Stimulated activated CD4-positive, alpha-beta T cell treated with anti-CD3 and anti-CD28 coated beads, Interleukin-1b, Interleukin-23, amount 100 ng/mL, for 1 hour (primary cell): ENCODE results near the gene FBLN7.
"Not testable (repeated sequence)": the region's sequence is repeated elsewhere in the genome, so short reads cannot be mapped to it uniquely, and the experiment has no call there.

ENCODE experiments used
- DNase-seq, 2 donors: peaks; one replicate each; pipeline ENCODE4 v3.0.0-alpha.2; 2020; ENCODE audit warnings: low read depth in 2 of 2

FBLN7 gene

DNA sequence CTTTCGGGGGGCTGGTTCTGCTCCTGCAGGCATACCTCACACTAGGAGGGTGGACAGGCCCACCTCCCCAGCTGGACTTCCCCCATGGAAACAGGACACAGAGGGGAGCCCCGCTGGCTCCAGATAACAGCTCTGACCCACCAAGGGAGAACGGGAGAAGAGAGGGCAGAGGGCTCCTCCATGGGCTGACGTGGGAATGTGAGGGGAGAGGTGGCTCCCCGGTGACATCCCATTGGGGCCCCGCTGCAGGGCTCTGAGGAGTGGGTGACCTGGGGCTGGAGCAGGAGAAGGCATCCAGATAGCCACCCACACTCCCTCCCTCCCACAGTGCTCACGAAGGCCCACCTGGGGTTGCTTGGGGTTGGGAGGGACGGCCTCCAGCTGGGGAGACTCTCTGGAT, 45.9 kb downstream of the FBLN7 start:
- DNase-seq: no peak

DNA sequence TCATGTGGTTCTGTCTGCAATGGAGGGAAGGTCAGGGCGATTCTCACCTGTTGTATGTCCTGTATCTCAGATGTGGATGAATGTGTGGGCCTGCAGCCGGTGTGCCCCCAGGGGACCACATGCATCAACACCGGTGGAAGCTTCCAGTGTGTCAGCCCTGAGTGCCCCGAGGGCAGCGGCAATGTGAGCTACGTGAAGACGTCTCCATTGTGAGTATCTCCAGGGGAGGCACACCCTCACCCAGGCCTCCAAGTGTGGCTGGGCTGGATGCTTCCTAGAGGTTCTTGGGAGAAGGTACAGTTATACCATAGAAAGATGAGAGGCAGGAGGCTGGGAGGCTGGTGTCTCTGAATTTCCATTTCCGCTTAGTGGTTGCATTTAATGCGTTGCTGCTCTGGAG, 46.9 kb downstream of the FBLN7 start:
- DNase-seq: no peak

- no peak for DNase-seq
These were observed 49.0 kb downstream of the FBLN7 start for GRCh38 chr2:112187046-112187715.

DNA sequence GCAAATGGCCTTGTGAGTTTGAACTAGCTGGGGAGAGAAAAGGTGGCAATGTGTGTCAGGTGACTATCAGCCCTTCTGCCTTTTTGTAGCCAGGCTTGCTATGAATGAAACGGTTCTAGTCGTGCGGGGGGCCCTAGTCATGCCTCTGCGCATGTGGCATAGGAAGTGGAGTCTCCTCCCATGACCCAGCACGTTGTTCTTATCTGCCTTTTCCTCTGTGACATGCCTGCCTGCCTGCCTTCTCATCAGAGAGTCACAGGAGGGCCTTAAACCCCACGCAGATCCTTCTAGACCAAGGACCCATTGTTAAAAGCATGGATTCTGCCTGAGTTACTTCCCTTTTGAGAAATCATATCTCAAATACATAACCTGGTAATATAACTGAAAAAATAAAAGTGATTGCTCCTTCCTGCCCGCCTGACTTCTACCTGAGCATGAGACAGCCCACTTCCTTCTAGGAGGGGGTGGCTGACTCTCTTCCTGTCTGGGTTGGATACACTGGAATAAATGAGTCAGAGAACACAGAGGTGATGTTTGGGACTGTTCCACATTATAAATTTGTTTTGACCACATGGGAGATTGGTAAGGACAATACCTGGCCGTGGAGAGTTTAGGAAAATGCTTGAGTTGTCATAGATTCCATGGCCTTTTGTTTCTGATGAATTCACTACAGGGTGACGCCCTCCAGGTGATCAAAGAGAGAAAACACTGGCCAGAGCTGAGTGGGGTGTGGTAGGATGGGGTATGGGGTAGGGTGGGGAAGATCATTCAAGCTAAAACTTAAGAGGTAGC, 49.8 kb downstream of the FBLN7 start:
- DNase-seq: peak; percentile 44 to 70

DNA sequence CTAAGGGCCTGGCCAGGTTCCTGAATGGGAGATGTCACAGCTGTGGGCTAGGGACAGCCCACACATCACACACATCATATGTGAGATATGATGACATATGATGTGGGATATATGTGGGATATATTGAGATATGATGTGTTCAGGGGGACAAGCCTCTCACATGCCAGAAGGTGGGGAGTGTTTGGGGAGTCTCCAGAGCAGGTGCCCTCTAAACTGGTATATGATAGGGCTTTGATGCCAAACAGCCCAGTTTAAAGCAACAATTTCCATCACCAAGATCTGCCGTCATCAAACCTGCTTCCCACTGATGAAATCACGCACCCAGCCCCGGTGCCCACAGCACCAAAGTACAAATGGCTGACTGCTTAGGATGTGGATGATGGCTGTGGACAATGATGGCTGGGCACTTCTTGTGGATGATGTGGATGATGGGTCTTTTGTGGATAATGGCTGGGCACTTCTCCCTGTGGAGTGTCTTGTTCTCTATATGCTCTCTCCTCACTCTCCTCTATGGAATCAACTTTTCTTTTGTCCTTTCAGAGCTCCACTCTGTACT, 50.9 kb downstream of the FBLN7 start:
- DNase-seq: no peak

GRCh38 chr2:112194028-112194427, 55.8 kb downstream of the FBLN7 start:
- DNase-seq: no peak

DNA sequence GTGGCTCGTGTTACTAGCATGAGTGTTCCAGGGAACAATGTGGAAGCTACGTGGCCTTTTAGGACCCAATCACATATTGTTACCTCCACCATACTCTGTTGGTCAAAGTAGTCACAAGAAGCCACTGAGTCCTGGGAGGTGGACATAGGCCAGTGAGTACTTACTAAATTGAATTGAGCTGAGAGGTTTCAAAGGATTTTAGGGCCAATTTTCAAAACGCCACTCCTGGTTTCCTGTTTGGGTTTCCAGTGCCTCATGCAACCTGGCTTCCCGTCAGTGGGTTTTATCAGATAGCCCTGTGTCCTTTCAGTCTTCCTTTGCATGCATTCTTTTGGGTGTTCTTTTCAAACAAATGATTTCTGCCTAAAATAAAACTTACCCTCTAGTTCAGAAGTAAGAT, 56.3 kb downstream of the FBLN7 start:
- DNase-seq: no peak

DNA sequence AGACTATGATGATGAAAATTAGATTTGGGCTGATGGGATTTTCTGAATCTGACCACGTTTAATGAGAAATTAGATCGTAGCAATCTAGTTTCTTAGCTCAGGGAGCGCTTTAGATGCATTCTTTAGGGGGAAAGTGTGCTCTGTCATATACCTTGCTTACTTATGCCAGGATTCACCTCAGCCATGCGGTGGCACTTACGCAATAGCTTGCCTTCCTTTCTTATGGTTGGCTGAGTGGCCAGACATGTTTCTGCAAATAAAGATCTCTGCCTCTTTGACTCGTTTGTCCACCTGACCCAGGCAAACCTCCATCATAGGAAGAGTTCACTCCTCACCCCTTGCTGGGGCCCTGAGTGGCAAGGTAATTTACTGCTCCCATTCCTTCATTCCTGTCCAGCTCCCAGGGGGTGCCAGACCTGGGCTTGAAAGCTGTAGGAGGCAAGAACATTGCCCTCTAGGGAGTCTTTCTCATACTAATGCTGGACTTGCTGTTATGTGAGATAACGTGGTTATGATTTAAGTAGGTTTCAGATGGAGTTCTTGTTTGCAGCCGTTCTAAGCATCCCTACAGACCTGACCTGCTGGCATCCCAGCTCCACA, 57.1 kb downstream of the FBLN7 start:
- no peak for DNase-seq

GRCh38 chr2:112195950-112196349, 57.8 kb downstream of the FBLN7 start:
- no peak for DNase-seq

DNA sequence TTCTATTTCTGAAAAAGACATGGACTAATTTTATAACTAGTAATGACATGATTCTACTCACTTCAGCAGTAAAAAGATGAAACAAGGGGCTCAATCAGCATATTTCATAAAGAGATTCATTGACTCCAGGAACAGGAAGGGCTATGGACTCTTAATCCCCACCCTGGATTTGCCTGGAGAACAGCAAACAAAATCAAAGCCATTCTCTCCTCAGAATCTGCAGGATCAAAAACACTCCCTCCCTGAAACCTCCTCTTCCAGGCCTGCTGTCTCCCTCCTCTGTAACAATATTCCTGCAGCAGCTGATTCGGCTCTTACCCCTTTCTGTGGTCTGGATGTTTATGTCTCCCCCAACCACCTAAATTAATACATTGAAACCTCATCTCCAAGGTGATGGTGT, 59.7 kb downstream of the FBLN7 start:
- DNase-seq: no peak

GRCh38 chr2:112198780-112199179, 60.6 kb downstream of the FBLN7 start:
- DNase-seq: no peak

GRCh38 chr2:112199188-112199587, 61.0 kb downstream of the FBLN7 start:
- DNase-seq: no peak

DNA sequence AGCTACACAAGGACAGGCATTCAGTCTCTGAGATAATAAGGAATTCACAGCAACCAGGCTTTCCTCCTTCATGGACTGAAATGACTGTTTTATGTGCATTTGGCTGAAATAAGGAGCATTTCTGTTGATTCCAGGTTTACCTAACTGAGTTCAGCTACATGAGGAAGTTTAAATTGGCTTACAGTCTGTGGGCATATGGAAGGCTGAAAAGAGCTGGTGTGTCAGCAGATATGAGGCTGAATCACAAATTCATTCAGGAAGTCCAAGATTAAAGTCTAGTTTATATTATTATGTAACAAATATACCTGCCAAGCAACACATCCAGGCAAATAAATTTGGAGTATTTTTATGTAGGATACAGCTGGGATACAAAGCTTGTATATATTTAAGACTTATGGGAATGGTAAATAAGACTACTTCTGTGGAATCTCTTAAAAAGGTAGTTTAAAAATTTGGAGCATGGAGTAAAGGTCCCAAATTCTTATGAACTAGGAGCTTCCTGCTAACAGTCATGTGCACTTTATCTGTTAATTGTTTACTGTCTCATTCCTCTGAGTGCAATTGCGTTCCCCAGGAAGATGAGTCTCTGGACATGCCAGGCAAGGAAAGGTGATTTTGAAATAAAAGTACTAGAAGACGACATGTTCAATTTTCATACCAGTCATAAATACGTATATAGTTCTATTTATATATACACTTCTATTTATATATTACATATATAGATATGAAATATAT, 63.7 kb downstream of the FBLN7 start:
- DNase-seq: no peak

DNA sequence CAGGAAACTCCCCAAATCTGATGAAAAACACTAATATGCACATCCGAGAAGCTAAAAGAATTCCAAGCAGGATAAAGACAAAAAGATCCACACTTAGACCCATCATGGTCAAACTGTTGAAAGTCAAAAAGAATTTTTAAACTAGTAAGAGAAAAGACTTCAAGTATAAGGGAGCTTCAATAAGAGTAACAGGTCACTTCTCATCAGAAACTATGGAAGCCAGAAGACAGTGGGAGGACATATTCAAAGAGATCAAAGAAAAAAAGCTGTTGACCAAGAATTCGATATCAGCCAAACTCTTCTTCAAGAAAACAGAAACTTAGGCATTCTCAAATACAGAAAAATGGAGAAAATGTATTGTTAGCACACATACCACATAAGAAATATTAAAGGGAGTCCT, 66.2 kb downstream of the FBLN7 start:
- no peak for DNase-seq

DNA sequence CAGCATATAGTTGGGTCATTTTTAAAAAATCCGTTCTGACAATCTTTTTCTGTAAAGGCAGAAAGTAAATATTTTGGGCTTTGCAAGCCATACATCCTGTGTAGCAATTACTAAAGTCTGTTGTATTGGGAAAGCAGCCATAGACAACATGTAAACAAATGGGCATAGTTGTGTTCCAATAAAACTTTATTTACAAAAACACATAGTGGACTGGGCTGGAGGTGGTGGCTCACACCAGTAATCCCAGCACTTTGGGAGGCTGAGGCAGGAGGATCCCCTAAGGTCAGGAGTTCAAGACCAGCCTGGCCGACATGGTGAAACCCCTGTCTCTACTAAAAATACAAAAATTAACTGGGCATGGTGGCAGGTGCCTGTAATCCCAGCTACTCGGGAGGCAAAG, 69.7 kb downstream of the FBLN7 start:
- DNase-seq: not testable (repeated sequence)

DNA sequence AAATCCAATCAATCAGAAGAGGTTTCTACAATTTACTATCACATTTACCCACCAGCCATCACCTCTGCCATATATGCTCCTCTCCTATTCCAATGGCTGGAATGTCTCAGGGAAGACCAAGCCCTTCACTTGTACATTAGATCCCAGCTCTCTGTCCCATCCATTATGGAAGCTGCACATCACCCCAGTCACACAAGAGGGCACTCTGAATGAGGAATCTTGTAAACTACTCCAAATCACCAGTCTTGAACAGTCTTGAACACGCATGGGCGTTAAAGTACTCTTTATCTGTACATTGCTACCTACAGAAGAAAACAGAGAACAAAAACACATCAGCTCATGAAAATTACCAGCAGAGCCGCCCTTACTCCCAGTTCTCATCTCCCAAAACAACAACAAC, 78.0 kb downstream of the FBLN7 start:
- no peak for DNase-seq

- no peak for DNase-seq
These were observed 79.7 kb downstream of the FBLN7 start for GRCh38 chr2:112217854-112218253.

DNA sequence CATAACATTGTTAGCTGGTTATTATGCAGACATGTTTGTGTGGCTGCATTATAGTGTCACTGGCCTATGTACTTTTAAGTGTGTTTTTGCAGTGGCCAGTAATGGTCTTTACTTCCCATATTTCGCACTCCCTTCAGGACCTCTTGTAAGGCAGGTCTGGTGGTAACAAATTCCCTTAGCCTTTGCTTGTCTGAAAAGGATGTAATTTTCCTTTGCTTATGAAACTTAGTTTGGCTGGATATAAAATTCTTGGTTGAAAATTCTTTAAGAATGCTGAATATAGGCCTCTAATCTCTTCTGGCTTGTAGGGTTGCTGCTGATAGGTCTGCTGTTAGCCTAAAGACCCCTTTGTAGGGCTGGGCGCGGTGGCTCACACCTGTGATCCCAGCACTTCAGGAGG, 82.0 kb downstream of the FBLN7 start:
- no peak for DNase-seq

DNA sequence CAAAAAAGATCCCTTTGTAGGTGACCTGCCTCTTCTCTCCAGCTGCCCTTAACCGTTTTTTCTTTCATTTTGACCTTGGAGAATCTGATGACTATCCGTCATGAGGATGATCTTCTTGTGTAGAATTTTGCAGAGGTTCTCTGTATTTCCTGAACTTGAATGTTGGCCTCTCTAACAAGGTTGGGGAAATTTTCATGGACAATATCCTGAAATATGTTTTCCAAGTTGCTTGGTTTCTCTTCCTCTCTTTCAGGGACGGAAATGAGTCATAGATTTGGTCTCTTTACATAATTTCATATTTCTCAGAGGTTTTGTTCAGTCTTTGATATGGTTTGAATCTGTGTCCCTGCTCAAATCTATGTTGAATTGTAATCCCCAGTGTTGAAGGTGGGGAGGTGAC, 82.6 kb downstream of the FBLN7 start:
- no peak for DNase-seq

GRCh38 chr2:112229348-112229747, 91.2 kb downstream of the FBLN7 start:
- no peak for DNase-seq

GRCh38 chr2:112230371-112230770, 92.2 kb downstream of the FBLN7 start:
- no peak for DNase-seq
